22Rv1 (cell line): ENCODE results near the gene GNG7.

ENCODE experiments used
- ZFX ChIP-seq: fragments of 450-650 bp; IDR thresholded peaks from 2 replicates; pipeline ENCODE4 v1.6.1; 2017; ENCODE audit warnings: antibody characterized with exemption, borderline replicate concordance
- TF ChIP-seq, protein P1 (sequence below): fragments of 450-650 bp; IDR thresholded peaks from 2 replicates; pipeline ENCODE4 v1.5.1; 2017; ENCODE audit warnings: mild to moderate bottlenecking

DNA sequence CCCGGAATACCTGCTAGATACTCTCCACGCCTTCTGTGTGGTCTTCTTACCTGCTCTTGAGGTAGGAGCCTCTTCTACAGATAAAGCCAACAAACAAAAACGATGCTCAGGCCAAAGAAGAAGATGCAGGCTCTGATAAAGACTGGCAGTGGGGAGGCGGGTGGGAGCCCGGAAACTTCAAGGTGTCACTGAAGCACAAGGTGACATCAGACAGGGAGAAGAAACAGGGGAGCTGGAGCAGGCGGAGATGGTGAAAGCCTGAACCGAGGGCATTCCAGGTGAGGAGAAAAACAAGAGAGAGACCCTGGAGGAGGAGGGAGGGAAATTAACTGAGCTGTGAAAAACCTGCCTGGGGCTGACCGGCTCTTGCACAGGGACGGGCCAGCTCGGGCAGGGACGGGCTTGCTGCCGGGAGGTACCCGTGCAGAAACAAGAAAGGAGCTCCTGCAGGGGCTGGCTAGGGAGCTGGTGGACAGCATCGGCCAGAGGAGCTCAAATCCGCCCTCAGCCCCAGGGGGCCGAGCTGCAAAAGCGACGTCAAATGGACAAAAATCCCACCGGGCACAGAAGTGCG lies 19.0 kb downstream of the GNG7 start:
- TF ChIP-seq, protein P1, sequence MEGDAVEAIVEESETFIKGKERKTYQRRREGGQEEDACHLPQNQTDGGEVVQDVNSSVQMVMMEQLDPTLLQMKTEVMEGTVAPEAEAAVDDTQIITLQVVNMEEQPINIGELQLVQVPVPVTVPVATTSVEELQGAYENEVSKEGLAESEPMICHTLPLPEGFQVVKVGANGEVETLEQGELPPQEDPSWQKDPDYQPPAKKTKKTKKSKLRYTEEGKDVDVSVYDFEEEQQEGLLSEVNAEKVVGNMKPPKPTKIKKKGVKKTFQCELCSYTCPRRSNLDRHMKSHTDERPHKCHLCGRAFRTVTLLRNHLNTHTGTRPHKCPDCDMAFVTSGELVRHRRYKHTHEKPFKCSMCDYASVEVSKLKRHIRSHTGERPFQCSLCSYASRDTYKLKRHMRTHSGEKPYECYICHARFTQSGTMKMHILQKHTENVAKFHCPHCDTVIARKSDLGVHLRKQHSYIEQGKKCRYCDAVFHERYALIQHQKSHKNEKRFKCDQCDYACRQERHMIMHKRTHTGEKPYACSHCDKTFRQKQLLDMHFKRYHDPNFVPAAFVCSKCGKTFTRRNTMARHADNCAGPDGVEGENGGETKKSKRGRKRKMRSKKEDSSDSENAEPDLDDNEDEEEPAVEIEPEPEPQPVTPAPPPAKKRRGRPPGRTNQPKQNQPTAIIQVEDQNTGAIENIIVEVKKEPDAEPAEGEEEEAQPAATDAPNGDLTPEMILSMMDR: no peak
- TF ChIP-seq ZFX: no peak
